Limb (tissue), 2 donors: ENCODE results near the gene ELF2.
A peak's percentile ranks its signal among the peaks of the same experiment; 100 is the strongest.
"Not testable (repeated sequence)": the region's sequence is repeated elsewhere in the genome, so short reads cannot be mapped to it uniquely, and the experiment has no call there.

ENCODE experiments used
- DNase-seq, 2 donors: peaks; one replicate each; pipeline ENCODE4 v3.0.0-alpha.2; 2016; ENCODE audit errors: extremely low spot score in 2 of 2

ELF2 gene

DNA sequence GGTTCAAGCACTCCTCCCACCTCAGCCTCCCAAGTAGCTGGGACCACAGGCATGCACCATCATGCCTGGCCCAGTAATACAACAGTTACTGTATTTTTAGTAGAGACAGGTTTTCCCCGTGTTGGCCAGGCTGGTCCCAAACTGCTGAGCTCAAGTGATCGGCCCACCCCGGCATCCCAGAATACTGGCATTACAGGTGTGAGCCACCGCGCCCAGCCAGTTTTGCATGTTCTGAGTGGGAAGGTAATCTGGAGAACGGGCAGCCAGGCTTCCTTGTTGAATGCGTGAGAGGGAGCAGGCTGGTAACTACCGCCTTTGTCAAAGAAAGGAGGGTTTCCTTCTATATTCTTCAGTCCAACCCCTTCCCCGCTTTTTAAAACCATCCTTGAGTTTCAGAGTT is 152.3 kb downstream of the ELF2 start:
- DNase-seq, result no peak

DNA sequence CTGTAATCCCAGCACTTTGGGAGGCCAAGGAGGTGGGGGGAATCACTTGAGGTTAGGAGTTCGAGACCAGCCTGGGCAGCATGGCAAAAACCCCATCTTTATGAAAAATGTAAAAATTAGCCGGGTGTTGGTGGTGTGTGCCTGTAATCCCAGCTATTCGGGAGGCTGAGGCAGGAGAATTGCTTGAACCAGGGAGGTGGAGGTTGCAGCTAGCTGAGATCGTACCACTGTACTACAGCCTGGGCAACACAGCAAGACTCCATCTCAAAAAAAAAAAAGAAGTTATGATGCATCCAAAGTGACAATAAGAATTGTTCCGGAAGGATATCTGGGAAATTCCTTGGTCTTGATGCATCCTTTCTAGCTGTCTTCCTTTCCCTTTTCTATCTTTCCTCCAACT is 154.2 kb downstream of the ELF2 start:
- DNase-seq, result no peak

DNA sequence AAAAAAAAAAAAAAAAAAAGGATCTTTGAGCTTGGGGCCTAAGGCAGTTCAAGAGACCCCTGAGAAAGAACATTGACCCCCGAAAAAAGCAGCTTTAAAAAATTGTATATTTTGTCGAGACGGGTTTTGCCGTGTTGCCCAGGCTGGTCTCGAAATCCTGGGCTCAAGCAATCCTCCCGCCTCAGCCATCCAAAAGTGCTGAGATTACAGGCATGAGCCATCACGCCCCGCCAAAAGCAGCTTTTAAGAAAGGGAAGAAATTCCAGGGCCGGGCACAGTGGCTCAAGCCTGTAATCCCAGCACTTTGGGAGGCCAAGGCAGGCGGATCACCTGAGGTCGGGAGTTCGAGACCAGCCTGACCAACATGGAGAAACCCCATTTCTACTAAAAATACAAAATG is 155.9 kb downstream of the ELF2 start:
- not testable (repeated sequence) for DNase-seq

DNA sequence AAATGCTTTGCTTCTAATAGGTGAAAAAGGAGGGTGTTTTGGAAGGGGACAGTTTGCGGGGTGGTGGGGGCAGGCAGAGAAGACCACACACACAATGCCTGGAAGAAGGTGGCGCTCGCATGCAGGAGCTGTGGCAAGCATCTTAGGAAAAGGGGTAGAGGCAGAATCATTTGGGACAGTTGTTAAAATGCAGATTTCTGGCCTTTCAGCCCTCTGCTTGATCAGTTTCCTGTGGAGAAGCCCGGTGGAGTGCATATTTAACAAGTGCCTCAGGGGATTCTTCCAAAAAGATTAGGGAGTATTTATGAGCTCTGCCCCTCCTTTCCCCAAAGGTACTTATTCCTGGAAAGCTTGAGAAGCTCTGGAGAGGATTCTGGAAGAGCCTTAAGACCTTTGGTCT is 156.6 kb downstream of the ELF2 start:
- no peak for DNase-seq

DNA sequence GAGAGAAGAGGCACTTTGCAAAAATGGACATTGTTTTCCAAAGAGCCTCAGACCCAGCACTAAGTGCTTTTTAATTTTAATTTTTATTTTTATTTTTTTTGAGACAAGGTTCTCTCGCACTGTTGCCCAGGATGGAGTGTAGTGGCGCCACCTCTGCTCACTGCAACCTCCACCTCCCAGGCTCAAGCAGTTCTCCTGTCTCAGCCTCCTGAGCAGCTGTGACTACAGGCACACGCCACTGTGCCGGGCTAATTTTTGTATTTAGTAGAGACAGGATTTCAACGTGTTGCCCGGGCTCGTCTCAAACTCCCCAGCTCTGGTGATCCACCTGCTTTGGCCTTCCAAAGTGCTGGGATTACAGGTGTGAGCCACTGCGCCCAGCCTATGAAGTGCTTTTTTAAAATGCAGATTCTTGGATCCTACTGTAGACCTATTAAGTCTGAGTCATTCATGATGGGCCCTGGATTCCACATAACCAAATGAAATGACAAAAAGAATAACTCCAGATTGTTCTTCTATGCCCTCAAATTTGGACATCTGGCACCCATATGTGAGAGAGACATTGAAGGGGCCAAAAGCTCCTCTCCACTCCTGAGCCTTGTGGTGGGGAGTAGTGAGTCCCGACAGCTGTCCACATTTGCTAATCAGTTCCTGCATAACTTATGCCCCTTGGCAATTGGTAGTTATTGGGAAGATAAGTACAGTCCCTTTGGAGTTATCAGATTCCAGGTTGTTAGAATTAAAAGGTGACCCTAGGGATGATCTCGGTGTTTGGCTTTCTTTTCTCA is 157.9 kb downstream of the ELF2 start:
- DNase-seq, result no peak

DNA sequence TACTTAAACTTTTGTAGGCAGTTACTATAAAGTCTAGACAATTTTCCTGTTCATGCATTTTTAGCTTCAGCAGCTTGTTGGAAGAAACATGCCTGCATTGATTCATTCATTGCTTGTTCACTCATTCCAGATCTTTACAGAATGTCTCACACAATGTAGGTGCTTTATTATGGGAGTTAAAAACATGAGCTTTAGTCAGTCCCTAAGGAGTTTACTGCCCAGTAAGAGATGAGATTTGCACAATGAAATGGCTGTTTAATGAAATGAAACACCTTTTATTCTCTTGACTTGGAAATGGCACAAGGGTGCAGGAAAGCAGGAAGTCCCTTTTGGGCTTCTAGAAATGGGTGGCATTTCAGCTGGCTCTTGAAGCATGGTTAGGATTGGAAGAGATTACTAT is 158.5 kb downstream of the ELF2 start:
- DNase-seq, result no peak

DNA sequence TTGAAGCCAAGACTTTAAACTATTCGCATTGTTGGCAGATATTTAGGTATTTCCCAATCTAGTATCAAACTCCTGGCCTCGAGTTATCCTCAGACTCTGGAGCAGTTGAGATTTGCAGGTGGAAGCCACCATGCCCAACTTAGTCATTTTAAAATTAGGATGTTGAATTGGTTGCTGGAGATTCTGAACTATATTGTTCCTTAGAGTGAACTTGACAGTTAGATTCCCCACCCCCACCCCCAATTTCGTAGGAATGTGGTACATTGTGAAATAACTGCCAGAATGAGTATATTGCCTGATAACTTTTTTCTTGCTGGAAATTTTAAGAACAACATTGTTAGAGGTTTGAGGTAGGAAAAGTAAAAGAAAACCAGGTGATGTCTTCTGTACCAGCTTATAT is 159.2 kb downstream of the ELF2 start:
- DNase-seq, result no peak

DNA sequence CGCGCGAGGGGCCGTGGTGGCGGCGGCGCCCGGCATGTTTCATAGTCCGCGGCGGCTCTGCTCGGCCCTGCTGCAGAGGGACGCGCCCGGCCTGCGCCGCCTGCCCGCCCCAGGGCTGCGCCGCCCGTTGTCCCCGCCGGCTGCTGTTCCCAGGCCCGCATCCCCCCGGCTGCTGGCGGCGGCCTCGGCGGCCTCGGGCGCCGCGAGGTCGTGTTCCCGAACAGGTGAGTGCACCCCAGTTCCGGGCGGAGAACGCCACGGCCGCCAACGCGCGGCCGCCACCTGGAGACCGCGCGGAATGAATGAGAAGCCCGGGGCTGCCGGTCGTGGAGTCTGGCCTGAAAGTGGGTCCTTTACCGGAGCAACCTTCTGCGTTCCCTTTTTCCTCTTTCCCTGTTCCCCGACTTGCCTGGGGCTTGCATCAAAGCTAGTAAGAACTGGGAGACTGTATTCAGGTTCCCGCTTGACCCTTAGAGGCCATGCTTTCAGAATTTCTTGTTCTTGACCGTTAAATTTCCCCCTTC is 161.0 kb downstream of the ELF2 start:
- DNase-seq, result no peak

DNA sequence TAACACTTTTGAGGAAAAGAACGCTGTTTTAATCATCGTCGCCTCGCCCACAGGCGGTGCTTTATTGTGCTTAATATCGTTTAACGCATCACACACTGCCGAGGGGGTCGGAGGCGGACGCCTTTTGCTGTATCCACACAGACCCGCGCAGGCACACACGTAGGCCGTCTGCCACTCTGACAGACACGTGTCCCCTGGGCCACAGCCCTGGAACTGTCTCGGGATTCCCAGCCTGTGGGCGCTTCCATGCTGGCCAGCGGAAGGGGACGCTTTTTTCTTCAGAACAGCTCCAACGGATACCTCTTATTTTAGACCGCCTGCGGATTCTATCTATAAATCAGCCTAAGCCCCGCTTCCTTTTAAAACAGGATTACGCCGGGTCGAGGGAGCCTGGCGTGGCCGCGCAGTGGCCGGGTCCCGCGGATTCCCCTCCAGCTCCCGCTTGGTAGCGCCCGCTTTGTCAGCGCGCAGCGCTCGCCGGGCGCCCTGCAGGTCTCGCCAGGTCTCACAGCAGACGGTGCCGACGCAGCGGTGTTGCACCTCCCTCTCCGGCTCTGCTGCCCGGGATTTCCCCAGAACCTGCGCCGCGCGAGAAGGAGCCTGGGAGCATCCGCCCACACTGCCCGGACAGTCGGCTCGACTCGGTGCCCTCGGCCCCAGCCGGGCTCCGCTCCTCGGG is 161.6 kb downstream of the ELF2 start, which contains the start of gene NOCT:
Gene NOCT (plus strand): TSS at position 513 of the 679 bp plus-strand sequence. CDS start 201 bp downstream, outside the sequence.
- peak; percentile 86 to 91 for DNase-seq

DNA sequence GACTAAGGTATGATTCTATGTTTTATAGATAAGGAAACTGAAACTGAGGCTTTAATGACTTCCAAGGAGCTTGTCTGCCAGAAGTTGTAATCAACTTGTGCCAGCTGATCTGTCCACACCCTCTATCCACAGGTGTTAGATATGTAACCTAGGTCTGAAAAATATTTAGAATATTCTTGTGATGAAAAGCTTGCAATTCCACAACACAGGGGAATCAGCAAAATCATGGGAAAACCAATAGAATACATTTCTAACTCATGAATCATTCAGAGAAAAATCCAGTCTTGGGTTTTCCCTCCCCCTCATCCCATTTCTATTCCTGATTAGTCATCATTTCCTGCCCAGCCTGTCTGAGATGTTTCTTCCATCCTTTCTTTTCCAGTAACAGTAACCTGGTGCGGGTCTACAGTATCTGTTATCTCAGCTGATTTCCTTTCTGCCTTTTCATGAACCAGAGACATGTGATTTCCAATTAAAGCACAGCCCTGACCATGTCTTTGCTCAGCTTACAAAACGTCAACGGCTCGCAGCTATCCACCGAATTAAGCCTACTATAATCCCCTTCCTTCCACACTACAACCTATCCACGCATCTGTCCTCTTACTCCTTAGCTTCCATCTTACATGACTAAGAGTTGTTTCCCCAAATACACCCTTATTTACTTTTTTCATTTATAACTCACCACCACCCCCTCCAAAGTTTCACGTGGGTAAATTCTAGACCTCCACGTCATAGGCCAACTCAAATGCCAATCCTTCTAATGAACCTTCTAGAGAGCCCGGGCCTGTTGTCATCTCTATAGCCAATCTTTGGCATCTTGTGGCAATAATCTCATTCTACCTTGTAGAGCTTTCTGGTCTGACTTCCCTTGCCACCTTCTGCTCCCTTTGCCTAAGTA is 162.4 kb downstream of the ELF2 start:
- DNase-seq, result peak in 1 of 2 donors; percentile 38

DNA sequence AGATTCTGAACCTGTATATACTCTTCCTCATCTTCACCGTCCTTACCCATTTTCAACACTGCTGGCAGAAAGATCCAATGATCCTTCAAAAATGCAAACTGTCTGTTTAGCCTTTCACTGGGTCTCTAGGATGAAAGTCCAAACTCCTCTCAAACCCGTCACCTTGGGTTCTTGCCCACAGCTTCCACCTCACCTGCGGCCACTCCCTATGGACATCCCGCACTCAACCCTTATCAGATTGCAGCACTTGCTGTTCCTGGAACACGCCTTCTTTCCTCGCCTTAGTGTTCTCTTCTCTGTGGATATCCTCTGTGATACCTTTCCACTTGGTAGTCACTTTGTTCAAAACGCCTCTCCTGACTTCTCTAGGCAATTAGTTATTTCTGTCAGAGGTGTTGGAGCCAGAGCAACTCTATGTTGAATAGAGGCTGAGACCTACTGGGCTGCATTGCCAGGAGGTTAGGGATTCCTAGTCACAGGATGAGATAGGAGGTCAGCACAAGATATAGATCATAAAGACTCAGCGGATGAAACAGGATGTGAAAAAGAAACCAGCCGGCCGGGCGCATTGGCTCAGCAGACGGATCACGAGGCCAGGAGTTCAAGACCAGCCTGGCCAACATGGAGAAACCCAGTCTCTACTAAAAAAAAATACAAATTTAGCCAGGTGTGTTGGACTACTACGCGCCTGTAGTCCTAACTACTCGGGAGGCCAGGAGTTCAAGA is 165.6 kb downstream of the ELF2 start:
- DNase-seq, result no peak

DNA sequence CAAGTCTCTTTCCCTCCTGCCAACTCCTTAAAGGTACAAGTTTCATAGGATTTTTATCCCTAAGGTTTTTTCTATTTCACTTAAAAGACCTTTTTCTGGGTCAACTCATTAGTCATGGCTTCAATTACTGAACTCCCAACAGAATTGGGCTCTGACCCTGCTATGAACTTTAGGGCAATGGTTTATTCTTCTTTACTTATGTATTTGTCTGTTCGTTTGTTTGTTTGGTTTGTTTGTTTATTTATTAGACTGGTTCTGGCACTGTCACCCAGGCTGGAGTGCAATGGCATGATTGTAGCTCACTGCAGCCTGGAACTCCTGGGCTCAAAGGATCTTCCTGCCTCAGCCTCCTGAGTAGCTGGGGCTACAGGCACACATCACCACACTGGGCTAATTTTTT is 167.3 kb downstream of the ELF2 start:
- no peak for DNase-seq

DNA sequence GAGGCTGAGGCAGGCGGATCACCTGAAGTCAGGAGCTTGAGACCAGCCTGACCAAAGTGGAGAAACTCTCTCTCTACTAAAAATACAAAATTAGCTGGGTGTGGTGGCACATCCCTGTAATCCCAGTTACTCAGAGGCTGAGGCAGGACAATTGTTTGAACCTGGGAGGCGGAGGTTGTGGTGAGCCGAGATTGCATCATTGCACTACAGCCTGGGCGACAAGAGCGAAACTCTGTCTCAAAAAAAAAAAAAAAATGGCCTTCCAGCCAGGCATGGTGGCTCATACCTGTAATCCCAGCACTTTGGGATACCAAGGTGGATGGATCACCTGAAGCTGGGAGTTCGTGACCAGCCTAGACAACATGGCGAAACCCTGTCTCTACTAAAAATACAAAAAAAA is 168.7 kb downstream of the ELF2 start:
- not testable (repeated sequence) for DNase-seq

DNA sequence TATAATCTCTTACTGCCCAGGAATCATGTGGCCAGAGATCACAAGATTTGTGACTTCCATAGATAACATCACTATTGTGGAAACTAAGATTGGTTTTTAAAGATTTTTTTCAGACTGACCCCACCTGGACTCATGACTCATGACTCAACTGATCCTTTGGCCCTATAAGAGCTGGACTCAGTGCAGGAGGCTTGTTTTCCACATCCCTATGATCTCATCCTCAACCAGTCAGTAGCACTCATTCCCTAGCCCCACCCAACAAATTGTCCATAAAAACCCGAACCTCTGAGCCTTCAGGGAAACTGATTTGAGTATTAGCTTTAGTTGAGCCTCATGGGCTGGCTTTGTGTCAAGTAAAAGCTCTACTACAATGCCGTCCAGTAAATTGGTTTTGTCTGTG is 169.4 kb downstream of the ELF2 start:
- DNase-seq, result no peak
